H9 (cell line): ENCODE measurements around the gene KCNH5. TPM values are rescaled to one million over a fixed set of nuclear protein-coding genes. Genes with fewer than 3 reads are reported as not detected.

Experiments used
- DNase-seq: peaks from one replicate; pipeline ENCODE4 v3.0.0-alpha.2; 2017
- H2AFZ ChIP-seq: one replicate; pipeline ENCODE4 v1.6.1; 2013; ENCODE audit warnings: mild to moderate bottlenecking, low read length, control low read depth, moderate library complexity
- H2AK5ac ChIP-seq: 2 replicates; pipeline ENCODE4 v1.6.1; 2013; ENCODE audit warnings: low read length, control low read depth, mixed read lengths; ENCODE audit not compliant: insufficient read length
- H2BK120ac ChIP-seq: one replicate; pipeline ENCODE4 v1.6.1; 2013; ENCODE audit warnings: low read depth, mild to moderate bottlenecking, low read length, control low read depth, inconsistent platforms; ENCODE audit not compliant: poor library complexity, severe bottlenecking
- H2BK12ac ChIP-seq: 2 replicates; pipeline ENCODE4 v1.6.1; 2013; ENCODE audit warnings: low read length, control low read depth, mixed read lengths, low read depth; ENCODE audit not compliant: insufficient read length
- H2BK15ac ChIP-seq: 2 replicates; pipeline ENCODE4 v1.6.1; 2013; ENCODE audit warnings: low read depth, low read length, control low read depth
- H2BK20ac ChIP-seq: one replicate; pipeline ENCODE4 v1.6.1; 2013; ENCODE audit warnings: low read depth, mild to moderate bottlenecking, low read length, control low read depth, inconsistent platforms; ENCODE audit not compliant: poor library complexity, severe bottlenecking
- H2BK5ac ChIP-seq: 2 replicates; pipeline ENCODE4 v1.6.1; 2013; ENCODE audit warnings: low read length, control low read depth, mixed read lengths; ENCODE audit not compliant: insufficient read length
- H3K14ac ChIP-seq: 2 replicates; pipeline ENCODE4 v1.6.1; 2013; ENCODE audit warnings: low read length, control low read depth; ENCODE audit not compliant: insufficient read depth
- H3K18ac ChIP-seq: 2 replicates; pipeline ENCODE4 v1.6.1; 2013; ENCODE audit warnings: low read depth, mild to moderate bottlenecking, mixed read lengths, low read length, control low read depth; ENCODE audit not compliant: insufficient read length
- H3K23ac ChIP-seq: 2 replicates; pipeline ENCODE4 v1.6.1; 2013; ENCODE audit warnings: low read length, control low read depth, mixed read lengths, low read depth; ENCODE audit not compliant: insufficient read length
- H3K23me2 ChIP-seq: 2 replicates; pipeline ENCODE4 v1.6.1; 2013; ENCODE audit warnings: low read depth, mild to moderate bottlenecking, mixed read lengths, low read length, control low read depth; ENCODE audit not compliant: insufficient read length, poor library complexity, severe bottlenecking
- H3K27ac ChIP-seq: 2 replicates; pipeline ENCODE4 v1.5.1; 2013; ENCODE audit warnings: low read length, control low read depth, mixed read lengths, low read depth; ENCODE audit not compliant: insufficient read length
- H3K27me3 ChIP-seq: 2 replicates; pipeline ENCODE4 v1.6.1; 2013; ENCODE audit warnings: low read length, control low read depth, inconsistent platforms; ENCODE audit not compliant: insufficient read depth
- H3K4ac ChIP-seq: 2 replicates; pipeline ENCODE4 v1.6.1; 2013; ENCODE audit warnings: low read depth, mild to moderate bottlenecking, control low read depth, inconsistent platforms, low read length, moderate library complexity
- H3K4me1 ChIP-seq: 2 replicates; pipeline ENCODE4 v1.6.1; 2013; ENCODE audit warnings: low read length, control low read depth, inconsistent platforms; ENCODE audit not compliant: insufficient read depth
- H3K4me2 ChIP-seq: 2 replicates; pipeline ENCODE4 v1.6.1; 2013; ENCODE audit warnings: low read length, control low read depth, mixed read lengths; ENCODE audit not compliant: insufficient read length, insufficient read depth
- H3K56ac ChIP-seq: 2 replicates; pipeline ENCODE4 v1.6.1; 2013; ENCODE audit warnings: low read depth, mild to moderate bottlenecking, mixed read lengths, low read length, control low read depth; ENCODE audit not compliant: insufficient read length
- H3K79me1 ChIP-seq: 2 replicates; pipeline ENCODE4 v1.6.1; 2013; ENCODE audit warnings: low read depth, mild to moderate bottlenecking, moderate library complexity, low read length, control low read depth, inconsistent platforms; ENCODE audit not compliant: insufficient read depth, poor library complexity, severe bottlenecking
- H3K79me2 ChIP-seq: 2 replicates; pipeline ENCODE4 v1.6.1; 2013; ENCODE audit warnings: low read length, control low read depth, inconsistent platforms; ENCODE audit not compliant: insufficient read depth
- H3K9ac ChIP-seq: 2 replicates; pipeline ENCODE4 v1.6.1; 2013; ENCODE audit warnings: low read length, control low read depth, mixed read lengths; ENCODE audit not compliant: insufficient read length; ENCODE audit errors: extremely low read depth
- H3K9me3 ChIP-seq: one replicate; pipeline ENCODE4 v1.6.1; 2013; ENCODE audit warnings: low read depth, low read length, inconsistent platforms; ENCODE audit not compliant: control insufficient read depth
- H3T11ph ChIP-seq: one replicate; pipeline ENCODE4 v1.6.1; 2013; ENCODE audit warnings: mild to moderate bottlenecking, low read length, control low read depth, inconsistent platforms
- H4K20me1 ChIP-seq: one replicate; pipeline ENCODE4 v1.6.1; 2013; ENCODE audit not compliant: control insufficient read depth, insufficient read length, insufficient read depth
- H4K5ac ChIP-seq: 2 replicates; pipeline ENCODE4 v1.6.1; 2013; ENCODE audit warnings: low read depth, mild to moderate bottlenecking, mixed read lengths, low read length, control low read depth; ENCODE audit not compliant: insufficient read length
- H4K8ac ChIP-seq: replicated peaks from 2 replicates; pipeline ENCODE4 v1.6.1; 2013; ENCODE audit warnings: low read length, control low read depth, mixed read lengths, low read depth; ENCODE audit not compliant: insufficient read length
- H4K91ac ChIP-seq: 2 replicates; pipeline ENCODE4 v1.6.1; 2013; ENCODE audit warnings: low read depth, mild to moderate bottlenecking, moderate library complexity, mixed read lengths, low read length, control low read depth; ENCODE audit not compliant: insufficient read length
- H3K27ac Mint-ChIP-seq, 3 experiments: 2 replicates in 2 of 3; 3 replicates in 1 of 3; pipeline ENCODE4 v1.8.0; 2020 to 2021; ENCODE audit warnings: mixed read lengths in 3 of 3, mild to moderate bottlenecking in 1 of 3, moderate library complexity in 1 of 3
- H3K27me3 Mint-ChIP-seq: 2 replicates; pipeline ENCODE4 v1.8.0; 2021; ENCODE audit warnings: low read depth, mild to moderate bottlenecking, moderate library complexity, mixed read lengths
- H3K36me3 Mint-ChIP-seq, 3 experiments: 2 replicates in 2 of 3; 3 replicates in 1 of 3; pipeline ENCODE4 v1.8.0; 2020 to 2021; ENCODE audit warnings: low read depth in 3 of 3, mixed read lengths in 3 of 3; ENCODE audit not compliant: insufficient read depth in 1 of 3
- H3K4me1 Mint-ChIP-seq, 2 experiments: 2 replicates each; pipeline ENCODE4 v1.8.0; 2020; ENCODE audit warnings: mixed read lengths in 2 of 2
- H3K4me3 Mint-ChIP-seq, 2 experiments: 2 replicates in 1 of 2; 3 replicates in 1 of 2; pipeline ENCODE4 v1.8.0; 2020 to 2021; ENCODE audit warnings: mild to moderate bottlenecking in 2 of 2, mixed read lengths in 2 of 2, moderate library complexity in 1 of 2
- H3K9me3 Mint-ChIP-seq, 2 experiments: 2 replicates in 1 of 2; 3 replicates in 1 of 2; pipeline ENCODE4 v1.8.0; 2020; ENCODE audit warnings: mild to moderate bottlenecking in 2 of 2, mixed read lengths in 2 of 2, moderate library complexity in 1 of 2
- WGBS: extraction: QIAGEN DNeasy Blood & Tissue Kit; methylation state at CpG from one replicate; pipeline ENCODE4 v1.1.7; 2013; ENCODE audit warnings: missing lambda C conversion rate, low lambda C conversion rate, mixed read lengths; ENCODE audit not compliant: insufficient read length; ENCODE audit errors: extremely low coverage; 5-methylcytosine and 5-hydroxymethylcytosine counted together
- total RNA-seq: library from RNA; stranded (reverse); gene quantifications from 2 replicates; pipeline ENCODE4 v1.2.1, GENCODE V29; 2021
- TF ChIP-seq, protein P1 (sequence below): fragments of 200-600 bp; sonication (generic); conservative IDR thresholded peaks from 3 replicates; pipeline ENCODE4 v1.8.0; 2021; ENCODE audit warnings: antibody characterized with exemption, mild to moderate bottlenecking

The KCNH5 gene
- total RNA-seq, 1 experiment from 2014 or later: 0.42 TPM

- Histone ChIP-seq H2BK20ac (no peak overlapping the region), H2AK5ac (no peak overlapping the region), H3K4ac (no peak overlapping the region), H3K4me1 (no peaks in the 10 kb centered on the region), H4K91ac (no peak overlapping the region), H2BK120ac (no peak overlapping the region), H3K79me1 (no peaks in the 10 kb centered on the region), H3K14ac (no peak overlapping the region), H3K23me2 (no peaks in the 10 kb centered on the region), H3K9me3 (peaks cover 7% of the 10 kb centered on the region), H2BK15ac (no peak overlapping the region), H2BK5ac (no peak overlapping the region), H3K27me3 (no peaks in the 10 kb centered on the region), H3K4me2 (no peak overlapping the region), H3K23ac (no peak overlapping the region), H3K56ac (no peak overlapping the region), H4K5ac (no peak overlapping the region), H3K18ac (no peak overlapping the region), H4K8ac (no peak overlapping the region), H2BK12ac (no peak overlapping the region), H3T11ph (no peak overlapping the region), H2AFZ (no peak overlapping the region), H3K79me2 (no peaks in the 10 kb centered on the region), H3K9ac (no peak overlapping the region), H3K27ac (no peak overlapping the region), H4K20me1 (no peaks in the 10 kb centered on the region)
- H3K27me3 Mint-ChIP-seq: no peaks in the 10 kb centered on the region
- H3K27ac Mint-ChIP-seq: no peak overlapping the region
- WGBS: no CpG with 5 or more reads among the region's 2 CpGs
- TF ChIP-seq, protein P1, sequence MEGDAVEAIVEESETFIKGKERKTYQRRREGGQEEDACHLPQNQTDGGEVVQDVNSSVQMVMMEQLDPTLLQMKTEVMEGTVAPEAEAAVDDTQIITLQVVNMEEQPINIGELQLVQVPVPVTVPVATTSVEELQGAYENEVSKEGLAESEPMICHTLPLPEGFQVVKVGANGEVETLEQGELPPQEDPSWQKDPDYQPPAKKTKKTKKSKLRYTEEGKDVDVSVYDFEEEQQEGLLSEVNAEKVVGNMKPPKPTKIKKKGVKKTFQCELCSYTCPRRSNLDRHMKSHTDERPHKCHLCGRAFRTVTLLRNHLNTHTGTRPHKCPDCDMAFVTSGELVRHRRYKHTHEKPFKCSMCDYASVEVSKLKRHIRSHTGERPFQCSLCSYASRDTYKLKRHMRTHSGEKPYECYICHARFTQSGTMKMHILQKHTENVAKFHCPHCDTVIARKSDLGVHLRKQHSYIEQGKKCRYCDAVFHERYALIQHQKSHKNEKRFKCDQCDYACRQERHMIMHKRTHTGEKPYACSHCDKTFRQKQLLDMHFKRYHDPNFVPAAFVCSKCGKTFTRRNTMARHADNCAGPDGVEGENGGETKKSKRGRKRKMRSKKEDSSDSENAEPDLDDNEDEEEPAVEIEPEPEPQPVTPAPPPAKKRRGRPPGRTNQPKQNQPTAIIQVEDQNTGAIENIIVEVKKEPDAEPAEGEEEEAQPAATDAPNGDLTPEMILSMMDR: no peak
- H3K4me1 Mint-ChIP-seq: no peaks in the 10 kb centered on the region
- peaks cover 11 to 20% of the 10 kb centered on the region in 2 experiments for H3K9me3 Mint-ChIP-seq
- no peak for DNase-seq
- no peak overlapping the region for H3K4me3 Mint-ChIP-seq
- H3K36me3 Mint-ChIP-seq: peaks cover 10 to 28% (median 13%) of the 10 kb centered on the region in 3 experiments
These were observed 221.2 kb downstream of the KCNH5 start for GRCh38 chr14:62824086-62824485.
